ENCODE data around the gene WASF3.

WASF3 gene

DNA sequence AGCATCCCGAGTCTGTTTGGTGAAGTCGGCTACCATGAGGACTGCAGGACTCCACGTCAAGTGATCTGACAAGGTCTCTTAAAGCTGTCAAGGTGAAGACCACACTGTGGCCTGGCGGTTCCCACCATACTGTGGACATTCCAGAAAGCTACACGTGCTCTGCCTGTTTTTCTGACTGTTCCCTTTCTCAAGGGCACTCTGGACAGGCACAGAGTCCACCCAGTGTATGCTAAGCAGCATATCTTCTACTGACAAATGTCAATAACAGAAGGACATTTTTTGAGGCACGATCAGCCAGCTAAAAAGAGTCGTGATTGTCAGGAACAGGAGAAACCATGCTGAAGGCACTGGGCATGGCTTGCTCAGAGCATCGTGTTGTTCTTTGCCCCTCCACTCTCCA, 12.8 kb upstream of the WASF3 start:
- no peak for DNase-seq (ENCODE audit: low read depth)

DNA sequence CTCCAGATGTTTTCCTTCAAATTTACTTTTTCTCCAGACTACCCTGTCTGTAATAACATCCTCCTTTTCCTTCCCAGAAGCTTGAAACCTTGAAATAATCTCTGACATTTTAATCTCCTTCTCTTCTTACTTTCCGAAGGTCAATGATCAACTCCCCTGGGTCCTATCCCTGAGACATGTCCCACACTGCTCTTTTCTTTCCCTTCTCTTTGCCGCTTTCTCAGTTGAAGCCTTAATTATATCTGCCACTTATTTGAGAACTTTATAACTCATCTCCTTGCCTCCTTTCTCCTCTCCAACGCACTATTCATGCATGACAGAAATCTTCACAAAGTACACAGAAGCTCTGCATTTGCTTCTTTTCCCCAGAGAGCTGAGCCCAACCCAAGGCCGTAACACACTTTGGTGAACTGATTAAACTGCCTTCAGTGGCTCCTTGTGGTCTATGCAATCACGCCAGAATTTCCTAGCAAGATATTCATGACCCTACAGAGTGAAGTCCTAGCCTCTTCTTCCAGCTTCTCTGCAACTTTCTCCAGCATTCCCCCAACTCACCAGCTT, 9.2 kb upstream of the WASF3 start:
- DNase-seq (ENCODE audit: low read depth) = no peak

- DNase-seq (ENCODE audit: low read depth) = no peak
These were observed 7.8 kb upstream of the WASF3 start for GRCh38 chr13:26549713-26550112.

- DNase-seq (ENCODE audit: low read depth) = no peak
These were observed 6.1 kb upstream of the WASF3 start for GRCh38 chr13:26551255-26551860.

DNA sequence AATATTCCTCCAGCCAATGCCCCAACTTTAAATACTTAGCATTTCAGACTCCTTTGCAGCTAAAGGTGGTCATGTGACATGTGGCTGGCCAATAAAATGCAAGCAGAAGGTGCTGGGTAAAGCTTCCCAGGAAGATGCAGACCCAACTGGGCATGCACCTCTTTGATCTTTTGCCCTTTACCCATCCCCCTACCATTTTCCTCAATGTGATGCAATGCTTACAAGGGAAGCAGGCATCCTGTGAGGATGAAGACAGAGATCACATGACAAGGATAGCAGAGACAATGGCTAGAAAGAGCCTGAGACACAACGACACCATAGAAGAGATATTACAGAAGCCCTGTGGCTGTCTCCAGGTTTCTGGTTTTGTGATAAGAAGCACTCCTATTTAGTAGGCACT, 2.1 kb upstream of the WASF3 start:
- DNase-seq (ENCODE audit: low read depth) = no peak

DNA sequence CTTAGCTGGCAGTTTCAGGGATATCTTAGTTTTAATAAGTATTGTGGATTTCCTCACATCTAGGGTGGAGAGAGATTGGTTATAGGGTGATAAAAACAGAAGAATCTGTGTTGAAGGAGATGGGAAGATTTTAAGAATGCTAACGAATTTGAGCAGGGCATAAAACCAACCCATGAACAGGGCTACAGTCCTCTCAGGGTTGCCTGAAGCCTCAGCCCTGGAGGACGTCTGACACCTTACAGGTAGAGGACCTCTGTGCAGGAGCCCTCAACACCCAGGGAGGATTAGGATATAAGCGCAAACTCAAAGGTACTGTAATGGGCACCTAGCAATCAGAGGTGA, 461 bp upstream of the WASF3 start:
- DNase-seq (ENCODE audit: low read depth) = no peak

GRCh38 chr13:26558074-26558805, 757 bp downstream of the WASF3 start:
- no peak for DNase-seq (ENCODE audit: low read depth)

GRCh38 chr13:26558987-26559386, 1.5 kb downstream of the WASF3 start:
- DNase-seq (ENCODE audit: low read depth) = no peak

DNA sequence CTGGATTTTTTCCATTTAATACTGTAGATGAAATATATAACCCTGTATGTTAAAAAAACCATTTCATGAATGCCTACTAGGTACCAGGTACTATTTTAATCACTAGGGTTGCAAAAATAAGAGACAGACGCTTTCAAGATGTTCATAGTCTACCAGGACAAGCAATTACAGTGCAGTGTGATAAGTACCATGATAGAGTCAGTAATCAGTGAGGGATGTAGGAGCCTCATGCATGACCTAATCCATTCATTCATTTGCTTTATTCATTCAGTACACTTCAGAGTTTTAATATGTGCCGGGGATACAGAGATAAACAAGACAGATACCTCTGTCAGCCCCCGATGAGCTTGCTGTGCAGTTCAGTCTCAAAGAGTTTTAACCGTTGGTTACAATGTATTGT, 3.0 kb downstream of the WASF3 start:
- DNase-seq (ENCODE audit: low read depth) = no peak

- no peak for DNase-seq (ENCODE audit: low read depth)
These were observed 3.6 kb downstream of the WASF3 start for GRCh38 chr13:26561067-26561466.

DNA sequence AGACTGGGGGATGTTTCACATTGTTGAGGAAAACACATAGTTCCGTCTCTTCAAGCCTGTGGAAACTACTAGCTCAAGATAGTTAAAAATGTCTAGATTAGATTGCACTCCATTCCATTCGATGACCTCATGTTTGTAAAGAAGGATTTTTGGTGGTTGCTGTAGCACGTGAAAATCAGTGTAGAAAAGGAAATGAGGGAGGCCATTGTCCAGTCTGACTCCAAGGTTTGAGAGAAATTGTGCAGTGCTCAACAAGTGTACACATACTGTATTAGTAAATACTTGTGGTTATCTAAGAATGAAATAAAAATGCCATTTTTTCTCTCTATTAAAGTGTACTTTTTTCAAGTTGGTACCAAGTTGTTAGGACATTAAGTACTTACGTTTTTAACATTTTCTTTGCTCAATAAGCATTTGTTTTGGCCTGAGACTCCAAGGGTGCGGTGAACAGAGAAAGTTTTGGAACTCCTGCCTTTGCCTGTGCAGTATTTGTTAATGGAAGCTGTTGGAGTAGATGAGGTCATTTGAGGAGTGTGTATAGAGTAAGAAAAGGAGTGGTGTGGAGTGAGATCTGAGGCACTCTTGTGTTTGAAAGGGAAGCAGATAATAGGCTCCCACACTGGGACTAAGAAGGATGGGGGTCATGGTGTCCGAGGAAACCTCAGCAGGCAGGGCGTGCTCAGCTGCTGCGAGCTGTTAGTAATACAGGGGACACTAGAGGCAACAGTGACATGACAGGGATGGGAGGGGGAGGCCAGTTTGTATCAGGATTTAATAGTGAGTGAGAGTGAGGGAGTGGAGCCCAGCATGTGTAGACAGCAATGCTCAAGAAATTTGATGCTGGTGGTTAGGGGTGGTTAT, 4.4 kb downstream of the WASF3 start:
- DNase-seq (ENCODE audit: low read depth) = no peak

DNA sequence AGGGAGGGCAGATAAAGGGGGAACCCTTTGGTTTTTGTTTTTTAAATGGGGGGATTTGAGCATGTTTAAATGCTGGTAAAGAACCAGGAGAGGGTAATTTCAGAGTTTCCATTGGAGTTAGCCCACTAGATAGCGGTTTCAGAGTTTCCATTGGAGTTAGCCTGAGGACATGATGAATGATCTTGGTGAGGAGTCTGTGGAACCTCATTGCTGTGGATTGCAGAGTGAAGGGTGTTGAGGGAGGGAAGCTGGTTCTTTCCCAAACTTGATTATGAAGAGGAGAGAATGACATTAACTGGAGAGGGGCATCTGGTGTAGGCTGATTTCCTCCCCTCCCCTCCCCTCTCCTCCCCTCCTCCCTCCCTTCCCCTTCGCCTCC, 5.0 kb downstream of the WASF3 start:
- no peak for DNase-seq (ENCODE audit: low read depth)

GRCh38 chr13:26563713-26564112, 6.2 kb downstream of the WASF3 start:
- no peak for DNase-seq (ENCODE audit: low read depth)

DNA sequence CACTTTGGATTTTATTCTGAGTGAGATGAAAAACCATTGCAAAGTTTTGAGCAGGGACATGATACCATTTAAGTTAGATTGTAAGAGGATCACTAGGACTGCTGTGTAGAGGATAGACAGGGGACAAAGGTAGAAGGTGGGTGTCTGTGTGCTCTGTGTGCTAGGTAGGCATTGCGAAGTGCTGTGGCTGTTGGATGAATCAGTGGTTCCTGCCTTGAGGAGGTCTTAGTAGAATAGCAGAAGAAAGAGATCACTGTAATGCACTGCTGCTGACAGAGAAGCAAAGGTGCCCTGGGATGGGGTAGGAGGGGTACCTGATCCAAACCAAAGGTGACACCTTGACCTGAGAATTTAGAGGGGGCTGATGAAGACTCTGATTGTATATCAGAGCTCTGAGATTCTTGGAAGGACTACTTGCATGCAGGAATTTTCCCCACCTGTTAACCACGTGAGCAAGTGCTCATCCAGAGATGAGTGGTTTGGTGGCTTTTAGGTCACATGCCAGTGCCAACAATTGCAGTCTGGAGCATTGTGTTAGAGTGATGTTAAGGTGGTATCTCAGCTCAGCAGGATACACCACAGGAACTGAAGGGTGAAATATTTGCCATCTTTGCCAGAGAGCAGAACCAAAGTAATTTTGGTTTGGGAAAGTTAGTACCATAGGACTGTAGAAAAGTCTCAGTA, 10.8 kb downstream of the WASF3 start:
- no peak for DNase-seq (ENCODE audit: low read depth)

DNA sequence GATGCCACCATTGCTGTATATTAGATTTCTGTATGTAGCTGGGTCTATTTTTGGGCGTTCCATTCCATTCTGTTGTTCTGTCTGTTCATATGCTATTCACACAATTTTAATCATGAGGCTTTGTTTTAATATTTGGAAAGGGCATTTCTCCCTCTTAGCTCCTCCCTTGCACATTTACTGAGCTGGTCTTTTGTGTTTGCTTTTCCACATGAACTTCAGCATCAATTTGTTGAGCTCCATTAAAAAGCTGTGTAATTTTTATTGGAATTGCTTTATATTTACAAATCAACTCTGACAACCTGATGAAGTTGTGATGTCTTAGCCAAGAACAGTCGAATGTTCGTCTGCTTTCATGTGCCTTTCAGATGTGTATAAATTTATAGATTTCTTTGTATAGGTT, 14.0 kb downstream of the WASF3 start:
- no peak for DNase-seq (ENCODE audit: low read depth)

- no peak for DNase-seq (ENCODE audit: low read depth)
These were observed 17.8 kb downstream of the WASF3 start for GRCh38 chr13:26575244-26575643.

DNA sequence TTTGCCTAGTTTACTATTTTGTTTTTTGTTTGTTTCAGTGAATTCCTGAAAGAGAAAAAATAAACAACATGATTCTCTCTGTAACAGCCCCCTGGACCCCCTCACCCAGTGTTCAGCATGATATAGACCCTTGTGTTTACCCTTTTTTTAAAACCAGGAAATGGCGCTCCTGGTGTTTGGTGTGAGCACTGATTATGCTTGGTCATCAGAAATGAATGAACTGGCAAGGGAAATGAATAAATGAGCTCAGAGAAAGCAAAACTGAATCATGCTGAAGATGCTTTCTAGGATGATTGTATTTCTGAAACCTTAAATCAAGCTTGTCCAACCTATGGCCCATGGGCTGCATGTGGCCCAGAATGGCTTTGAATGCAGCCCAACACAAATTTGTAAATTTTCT, 22.1 kb downstream of the WASF3 start:
- DNase-seq (ENCODE audit: low read depth) = no peak

DNA sequence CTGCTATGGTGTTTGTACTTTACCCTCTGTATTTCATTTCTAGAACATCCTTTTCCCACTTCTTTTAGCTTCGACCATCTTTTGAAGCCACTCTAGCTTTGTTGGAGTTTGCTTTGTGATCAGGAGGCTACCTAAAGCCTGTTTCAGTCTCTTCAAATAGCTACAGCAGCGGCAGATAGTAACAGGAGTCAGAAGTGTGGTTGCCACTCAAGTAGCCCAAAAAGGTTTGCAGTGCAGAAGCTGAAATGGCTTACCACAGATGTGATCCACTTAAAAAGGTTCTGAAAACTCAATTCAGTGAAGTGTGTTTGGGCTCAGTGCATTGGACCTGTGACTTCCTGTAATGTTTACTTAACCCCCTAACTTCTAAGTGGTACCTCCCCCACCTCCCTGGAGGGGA, 26.2 kb downstream of the WASF3 start:
- DNase-seq (ENCODE audit: low read depth) = no peak

DNA sequence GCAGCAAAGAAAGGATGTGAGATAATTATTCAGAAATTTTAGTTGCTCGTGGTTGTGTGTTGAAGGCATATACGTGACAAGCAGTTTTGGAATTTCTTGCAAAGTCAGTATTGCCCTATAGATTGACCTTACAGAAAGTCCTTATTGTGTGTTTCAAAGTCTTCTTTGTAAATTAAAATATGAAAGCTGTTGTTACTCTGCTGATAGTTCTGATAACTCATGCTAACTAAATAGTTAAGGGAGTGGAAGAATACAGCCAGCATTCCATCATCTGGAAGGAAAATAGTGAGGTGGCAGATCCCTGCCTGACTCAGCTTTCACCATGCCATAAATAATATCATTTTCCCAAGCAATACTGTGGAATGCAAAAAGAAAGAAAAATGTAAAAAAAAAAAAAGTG, 27.2 kb downstream of the WASF3 start:
- no peak for DNase-seq (ENCODE audit: low read depth)

- DNase-seq (ENCODE audit: low read depth) = no peak
These were observed 27.7 kb downstream of the WASF3 start for GRCh38 chr13:26585136-26585535.

- DNase-seq (ENCODE audit: low read depth) = no peak
These were observed 29.8 kb downstream of the WASF3 start for GRCh38 chr13:26587251-26587650.

DNA sequence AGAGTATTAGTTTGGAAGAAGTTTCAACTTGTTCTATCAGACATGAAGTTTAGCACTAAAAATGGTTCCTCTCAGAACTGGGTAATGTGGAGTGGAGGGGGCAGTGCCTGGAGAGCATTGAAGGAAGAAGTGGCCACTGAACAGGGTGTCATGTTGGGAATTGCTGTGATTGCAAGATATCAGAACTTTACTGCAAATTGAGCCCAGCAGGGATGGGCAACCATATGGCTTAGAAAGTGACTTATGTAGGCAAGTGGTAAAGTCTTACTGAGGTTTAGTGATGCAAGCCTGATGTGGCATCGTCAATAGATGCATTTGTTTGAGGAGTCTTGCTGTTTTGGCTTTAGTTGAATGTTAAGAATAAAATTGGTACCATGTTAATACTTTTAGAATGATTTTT, 31.7 kb downstream of the WASF3 start:
- no peak for DNase-seq (ENCODE audit: low read depth)

Measured in stimulated activated CD4-positive, alpha-beta T cell treated with anti-CD3 and anti-CD28 coated beads, Interleukin-2, amount 100 ng/mL, for 4 hours (primary cell).